Renal cortical epithelial cell (primary cell): ENCODE results near the gene PRELID1. TPM values are rescaled to one million over a fixed set of nuclear protein-coding genes. Genes with fewer than 3 reads are reported as not detected.

Experiments
- total RNA-seq: library from RNA; depleted of rRNA; stranded (reverse); fragments of >200 nt; gene quantifications from 2 replicates; pipeline ENCODE4 v1.2.3, GENCODE V29; 2014

The PRELID1 gene
- total RNA-seq, 1 donor from 2014 or later: 52.0 TPM

Other genes with a start within 250 kb of the PRELID1 start
- gene FGFR4, start 216.9 kb upstream of the PRELID1 start, total RNA-seq: 14.1 and 35.2 TPM in 2 replicates
- gene NSD1, start 170.0 kb upstream of the PRELID1 start, total RNA-seq: 42.4 and 59.1 TPM in 2 replicates
- gene RAB24, start 80 bp upstream of the PRELID1 start, total RNA-seq: 13.5 and 23.0 TPM in 2 replicates
- 1.4 and 3.6 TPM in 2 replicates for gene MXD3, start 8.1 kb downstream of the PRELID1 start, total RNA-seq
- 242 and 337 TPM in 2 replicates for gene LMAN2, start 47.9 kb downstream of the PRELID1 start, total RNA-seq
- 11.1 and 30.2 TPM in 2 replicates for gene RGS14, start 54.1 kb downstream of the PRELID1 start, total RNA-seq
- 0.05 TPM in 1 of 2 replicates, not detected in the other for gene SLC34A1, start 80.6 kb downstream of the PRELID1 start, total RNA-seq
- gene PFN3, start 96.9 kb downstream of the PRELID1 start, total RNA-seq: not detected in 2 replicates
- 3.1 and 5.9 TPM in 2 replicates for gene F12, start 105.8 kb downstream of the PRELID1 start, total RNA-seq
- gene GRK6, start 122.9 kb downstream of the PRELID1 start, total RNA-seq: 21.3 and 31.1 TPM in 2 replicates
- 9.4 and 11.0 TPM in 2 replicates for gene PRR7, start 143.0 kb downstream of the PRELID1 start, total RNA-seq
- 191 and 241 TPM in 2 replicates for gene DBN1, start 169.8 kb downstream of the PRELID1 start, total RNA-seq
- 103 and 161 TPM in 2 replicates for gene PDLIM7, start 193.8 kb downstream of the PRELID1 start, total RNA-seq
- 0.17 and 13.6 TPM in 2 replicates for gene DOK3, start 206.0 kb downstream of the PRELID1 start, total RNA-seq
- gene DDX41, start 213.2 kb downstream of the PRELID1 start, total RNA-seq: 74.0 and 141 TPM in 2 replicates